Ishikawa (cell line): ENCODE results near the gene STRBP.

Experiments used
- CEBPB ChIP-seq: IDR thresholded peaks from 2 replicates; pipeline ENCODE4 v1.6.1; 2012
- CREB1 ChIP-seq: IDR thresholded peaks from 2 replicates; pipeline ENCODE4 v1.6.1; 2012; ENCODE audit warnings: low read depth
- EGR1 ChIP-seq: IDR thresholded peaks from 2 replicates; pipeline ENCODE4 v1.6.1; 2012
- EP300 ChIP-seq: IDR thresholded peaks from 2 replicates; pipeline ENCODE4 v1.6.1; 2012; ENCODE audit warnings: borderline replicate concordance
- FOXM1 ChIP-seq: IDR thresholded peaks from 2 replicates; pipeline ENCODE4 v1.6.1; 2012; ENCODE audit warnings: low read depth, borderline replicate concordance
- NFIC ChIP-seq: IDR thresholded peaks from 2 replicates; pipeline ENCODE4 v1.6.1; 2012
- RAD21 ChIP-seq: IDR thresholded peaks from 2 replicates; pipeline ENCODE4 v1.6.1; 2012; ENCODE audit warnings: low read depth
- TAF1 ChIP-seq: IDR thresholded peaks from 2 replicates; pipeline ENCODE4 v1.6.1; 2012; ENCODE audit warnings: low read depth, mild to moderate bottlenecking
- TCF12 ChIP-seq: IDR thresholded peaks from 2 replicates; pipeline ENCODE4 v1.6.1; 2012; ENCODE audit warnings: low read depth
- TEAD4 ChIP-seq: IDR thresholded peaks from 2 replicates; pipeline ENCODE4 v1.6.1; 2012
- YY1 ChIP-seq: IDR thresholded peaks from 2 replicates; pipeline ENCODE4 v1.6.1; 2012; ENCODE audit warnings: low read depth
- ZBTB7A ChIP-seq: IDR thresholded peaks from 2 replicates; pipeline ENCODE4 v1.6.1; 2012; ENCODE audit warnings: low read depth
- TF ChIP-seq, protein P1 (sequence below): IDR thresholded peaks from 2 replicates; pipeline ENCODE4 v1.6.1; 2012; ENCODE audit warnings: low read depth, mild to moderate bottlenecking
- TF ChIP-seq, protein P2 (sequence below): IDR thresholded peaks from 2 replicates; pipeline ENCODE4 v1.6.1; 2012
- TF ChIP-seq, protein P3 (sequence below): IDR thresholded peaks from 2 replicates; pipeline ENCODE4 v1.6.1; 2012

Gene STRBP

DNA sequence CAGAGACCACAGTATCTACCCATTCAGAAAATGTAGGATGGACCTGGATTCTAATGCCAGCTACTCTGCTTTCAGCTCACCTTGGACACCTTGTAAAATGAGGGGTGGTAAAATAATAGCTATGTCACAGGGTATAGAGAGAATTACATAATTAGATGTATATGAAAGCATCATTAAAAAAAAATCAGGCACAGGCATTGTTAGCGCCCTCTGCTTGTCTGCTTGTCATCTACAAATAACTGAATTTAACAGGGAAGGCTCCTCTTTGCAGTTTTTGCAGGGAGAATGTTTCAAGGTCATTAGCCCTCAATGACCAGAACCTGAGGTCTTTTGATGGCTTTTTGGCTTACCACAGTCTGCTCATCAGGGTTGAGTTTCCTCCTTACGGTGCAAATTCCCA, 176.9 kb downstream of the STRBP start:
- TF ChIP-seq EP300 (no peak), CEBPB (no peak), TEAD4 (no peak)

DNA sequence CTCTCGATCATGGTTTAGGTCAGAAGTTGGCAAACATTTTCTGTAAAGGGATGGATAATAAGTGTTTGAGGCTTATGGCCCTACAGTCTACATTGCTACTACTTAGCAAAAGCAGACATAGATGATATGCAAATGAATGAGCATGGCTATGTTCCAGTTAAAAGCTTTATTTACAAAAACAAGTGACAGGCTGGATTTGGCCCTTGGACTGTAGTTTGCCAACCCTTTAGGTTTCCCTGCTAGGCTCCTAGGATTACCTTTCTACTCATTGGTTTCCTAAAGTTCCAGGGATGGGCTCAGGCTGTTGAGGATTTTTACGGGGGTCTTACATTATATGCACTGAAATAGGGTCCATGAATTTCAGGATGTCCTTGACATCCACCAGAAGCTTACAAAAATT, 177.4 kb downstream of the STRBP start:
- TF ChIP-seq, protein P1, sequence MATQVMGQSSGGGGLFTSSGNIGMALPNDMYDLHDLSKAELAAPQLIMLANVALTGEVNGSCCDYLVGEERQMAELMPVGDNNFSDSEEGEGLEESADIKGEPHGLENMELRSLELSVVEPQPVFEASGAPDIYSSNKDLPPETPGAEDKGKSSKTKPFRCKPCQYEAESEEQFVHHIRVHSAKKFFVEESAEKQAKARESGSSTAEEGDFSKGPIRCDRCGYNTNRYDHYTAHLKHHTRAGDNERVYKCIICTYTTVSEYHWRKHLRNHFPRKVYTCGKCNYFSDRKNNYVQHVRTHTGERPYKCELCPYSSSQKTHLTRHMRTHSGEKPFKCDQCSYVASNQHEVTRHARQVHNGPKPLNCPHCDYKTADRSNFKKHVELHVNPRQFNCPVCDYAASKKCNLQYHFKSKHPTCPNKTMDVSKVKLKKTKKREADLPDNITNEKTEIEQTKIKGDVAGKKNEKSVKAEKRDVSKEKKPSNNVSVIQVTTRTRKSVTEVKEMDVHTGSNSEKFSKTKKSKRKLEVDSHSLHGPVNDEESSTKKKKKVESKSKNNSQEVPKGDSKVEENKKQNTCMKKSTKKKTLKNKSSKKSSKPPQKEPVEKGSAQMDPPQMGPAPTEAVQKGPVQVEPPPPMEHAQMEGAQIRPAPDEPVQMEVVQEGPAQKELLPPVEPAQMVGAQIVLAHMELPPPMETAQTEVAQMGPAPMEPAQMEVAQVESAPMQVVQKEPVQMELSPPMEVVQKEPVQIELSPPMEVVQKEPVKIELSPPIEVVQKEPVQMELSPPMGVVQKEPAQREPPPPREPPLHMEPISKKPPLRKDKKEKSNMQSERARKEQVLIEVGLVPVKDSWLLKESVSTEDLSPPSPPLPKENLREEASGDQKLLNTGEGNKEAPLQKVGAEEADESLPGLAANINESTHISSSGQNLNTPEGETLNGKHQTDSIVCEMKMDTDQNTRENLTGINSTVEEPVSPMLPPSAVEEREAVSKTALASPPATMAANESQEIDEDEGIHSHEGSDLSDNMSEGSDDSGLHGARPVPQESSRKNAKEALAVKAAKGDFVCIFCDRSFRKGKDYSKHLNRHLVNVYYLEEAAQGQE = no peak
- TF ChIP-seq TAF1 (no peak), EGR1 (no peak), YY1 (no peak), EP300 (no peak)

DNA sequence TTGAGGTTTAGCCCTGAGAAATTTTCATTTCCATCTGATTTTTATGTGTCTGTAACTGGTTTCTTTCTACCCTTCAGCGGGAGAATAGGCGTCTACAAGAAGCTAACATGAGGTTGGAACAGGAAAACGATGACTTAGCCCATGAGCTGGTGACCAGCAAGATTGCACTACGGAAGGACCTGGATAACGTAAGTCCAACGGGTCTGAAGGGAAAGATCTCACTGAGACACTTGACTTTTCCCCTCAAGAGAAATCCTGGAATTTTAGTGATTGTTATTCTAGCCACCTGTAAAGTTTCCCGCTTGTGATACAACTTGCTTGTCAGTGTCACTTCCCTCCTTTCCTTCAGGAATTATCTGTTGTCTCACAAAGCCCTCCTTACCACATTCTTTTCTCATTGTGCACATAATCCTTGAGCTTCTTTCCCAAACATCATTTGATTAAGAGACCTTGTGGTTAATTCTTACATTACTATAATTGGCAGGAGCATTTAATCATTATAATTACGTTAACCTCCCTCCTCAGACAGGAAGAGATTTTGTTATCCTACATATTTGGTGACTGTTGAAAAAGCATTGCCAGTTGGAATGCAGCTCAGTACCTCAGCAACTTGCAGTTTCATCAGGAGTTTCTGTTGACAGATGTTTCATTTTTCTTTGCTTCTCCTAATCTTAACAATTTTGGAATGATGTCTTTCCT, 178.0 kb downstream of the STRBP start:
- no peak for TF ChIP-seq CEBPB
- no peak for TF ChIP-seq TEAD4
- TF ChIP-seq TCF12 = no peak
- TF ChIP-seq YY1 = no peak
- no peak for TF ChIP-seq NFIC
- TF ChIP-seq RAD21 = no peak
- TF ChIP-seq FOXM1 = no peak
- no peak for TF ChIP-seq EGR1
- no peak for TF ChIP-seq TAF1
- no peak for TF ChIP-seq ZBTB7A
- no peak for TF ChIP-seq EP300
- TF ChIP-seq, protein P1 = no peak
- TF ChIP-seq, protein P2, sequence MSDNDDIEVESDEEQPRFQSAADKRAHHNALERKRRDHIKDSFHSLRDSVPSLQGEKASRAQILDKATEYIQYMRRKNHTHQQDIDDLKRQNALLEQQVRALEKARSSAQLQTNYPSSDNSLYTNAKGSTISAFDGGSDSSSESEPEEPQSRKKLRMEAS = no peak
- TF ChIP-seq, protein P3, sequence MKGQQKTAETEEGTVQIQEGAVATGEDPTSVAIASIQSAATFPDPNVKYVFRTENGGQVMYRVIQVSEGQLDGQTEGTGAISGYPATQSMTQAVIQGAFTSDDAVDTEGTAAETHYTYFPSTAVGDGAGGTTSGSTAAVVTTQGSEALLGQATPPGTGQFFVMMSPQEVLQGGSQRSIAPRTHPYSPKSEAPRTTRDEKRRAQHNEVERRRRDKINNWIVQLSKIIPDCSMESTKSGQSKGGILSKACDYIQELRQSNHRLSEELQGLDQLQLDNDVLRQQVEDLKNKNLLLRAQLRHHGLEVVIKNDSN = no peak

DNA sequence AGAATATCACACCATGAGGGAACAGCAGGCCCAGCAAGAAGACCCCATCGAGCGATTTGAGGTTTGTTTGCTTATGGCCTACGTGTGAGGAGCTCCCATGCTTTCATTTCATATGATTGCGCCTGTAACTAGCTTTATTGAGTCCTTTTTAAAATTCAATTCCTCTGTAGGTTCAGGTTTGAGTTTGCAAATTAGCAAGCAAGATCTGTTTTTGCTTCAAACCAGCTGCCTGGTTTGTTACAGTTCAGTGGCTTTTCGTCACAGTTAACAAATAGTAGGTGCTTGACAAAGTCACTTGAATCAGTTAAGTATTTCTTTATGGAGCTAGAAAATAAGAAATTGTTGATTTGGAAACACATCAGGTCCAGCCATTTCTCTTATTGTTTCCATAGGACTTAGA, 178.6 kb downstream of the STRBP start:
- TF ChIP-seq EGR1 (no peak), ZBTB7A (no peak), YY1 (no peak), CREB1 (no peak), FOXM1 (no peak), NFIC (no peak), CEBPB (no peak), RAD21 (no peak), TCF12 (no peak), EP300 (no peak), TEAD4 (no peak), TAF1 (no peak)
- TF ChIP-seq, protein P1 = no peak
- TF ChIP-seq, protein P3 = no peak
- TF ChIP-seq, protein P2 = no peak

DNA sequence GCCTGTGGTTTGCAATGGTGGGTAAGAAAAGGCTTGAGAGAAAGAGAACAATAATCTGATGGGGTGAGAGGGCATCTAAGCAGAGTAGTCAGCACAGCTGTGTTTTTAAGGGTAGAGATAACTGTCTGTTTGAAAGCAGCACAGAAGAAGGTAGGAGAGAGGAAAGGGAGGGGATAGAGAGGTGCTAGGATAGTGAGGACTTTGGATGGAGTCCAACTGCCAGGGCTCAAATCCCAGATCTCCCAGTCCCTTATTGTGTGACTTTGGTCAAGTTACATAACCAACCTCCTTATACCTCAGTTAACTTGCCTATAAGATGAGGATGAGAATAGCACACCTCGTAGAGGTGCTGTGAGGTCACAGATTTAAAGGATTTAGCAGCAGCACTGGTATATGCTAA, 179.3 kb downstream of the STRBP start:
- no peak for TF ChIP-seq TEAD4
